ENCODE measurements around the gene ELMO1.

ELMO1 gene

DNA sequence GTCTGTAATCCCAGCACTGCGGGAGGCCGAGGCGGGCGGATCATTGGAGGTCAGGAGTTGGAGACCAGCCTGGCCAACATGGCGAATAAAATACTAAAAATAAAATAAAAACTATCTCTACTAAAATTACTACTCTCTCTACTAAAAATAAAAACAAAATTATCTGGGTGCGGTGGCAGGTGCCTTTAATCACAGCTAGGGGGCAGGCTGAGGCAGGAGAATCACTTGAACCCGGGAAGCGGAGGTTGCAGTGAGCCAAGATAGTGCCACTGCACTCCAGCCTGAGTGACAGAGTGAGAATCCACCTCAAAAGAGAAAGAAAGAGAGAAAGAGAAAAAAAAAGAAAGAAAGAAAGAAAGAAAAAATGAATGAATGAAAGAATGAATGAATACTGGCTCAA, 351.4 kb downstream of the ELMO1 start:
- Mint-ChIP-seq H3K27me3 (no peaks in the 10 kb centered on the region), H3K4me1 (ENCODE audit: low read depth) (peaks cover 26% of the 10 kb centered on the region), H3K36me3 (ENCODE audit: low read depth) (peaks cover 71% of the 10 kb centered on the region), H3K4me3 (no peak overlapping the region), H3K9me3 (no peaks in the 10 kb centered on the region), H3K27ac (no peak overlapping the region)

DNA sequence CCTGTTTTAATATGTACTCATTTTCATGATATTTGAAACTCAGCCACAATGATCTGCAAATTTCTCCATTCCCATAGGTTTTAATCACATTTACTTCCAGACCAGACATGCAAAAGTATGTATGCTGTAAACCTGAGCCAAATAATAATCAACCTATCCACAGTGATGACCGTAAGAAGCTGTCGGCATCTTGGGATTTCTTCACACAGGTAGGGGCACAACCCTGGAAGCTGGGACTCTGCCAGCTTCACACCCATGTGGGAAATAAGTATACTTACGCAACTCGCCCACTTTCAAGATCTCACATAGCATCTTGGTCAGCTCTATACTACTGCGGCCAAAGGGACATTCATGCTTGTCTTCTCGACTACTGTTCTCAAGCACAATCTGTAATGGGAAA, 352.3 kb downstream of the ELMO1 start:
- Mint-ChIP-seq H3K4me3 (no peak overlapping the region), H3K9me3 (peaks cover 4% of the 10 kb centered on the region), H3K4me1 (ENCODE audit: low read depth) (peaks cover 20% of the 10 kb centered on the region), H3K27me3 (no peaks in the 10 kb centered on the region), H3K36me3 (ENCODE audit: low read depth) (peaks cover 79% of the 10 kb centered on the region), H3K27ac (no peak overlapping the region)

DNA sequence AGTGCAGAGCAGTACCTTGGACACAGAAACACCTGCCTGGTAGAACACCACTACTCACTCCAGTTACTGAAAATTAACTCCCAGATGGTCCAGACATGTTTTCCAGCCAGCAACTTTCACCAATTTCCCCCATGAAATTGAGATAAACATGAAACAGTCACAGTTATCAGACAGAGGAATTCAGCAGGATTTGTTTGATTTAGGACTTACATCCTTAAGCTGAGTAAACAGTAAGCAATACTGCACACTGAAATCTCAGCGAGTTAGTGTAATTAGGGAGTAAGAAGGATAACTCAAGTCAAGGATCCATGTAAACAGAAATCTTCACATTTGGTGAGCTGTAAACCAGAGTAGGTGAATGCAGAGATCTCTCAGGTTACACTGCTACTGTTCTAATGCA, 353.5 kb downstream of the ELMO1 start:
- Mint-ChIP-seq H3K4me1 (ENCODE audit: low read depth) (peaks cover 10% of the 10 kb centered on the region), H3K9me3 (peaks cover 4% of the 10 kb centered on the region), H3K36me3 (ENCODE audit: low read depth) (peaks cover 85% of the 10 kb centered on the region), H3K4me3 (no peak overlapping the region), H3K27me3 (no peaks in the 10 kb centered on the region), H3K27ac (no peak overlapping the region)

DNA sequence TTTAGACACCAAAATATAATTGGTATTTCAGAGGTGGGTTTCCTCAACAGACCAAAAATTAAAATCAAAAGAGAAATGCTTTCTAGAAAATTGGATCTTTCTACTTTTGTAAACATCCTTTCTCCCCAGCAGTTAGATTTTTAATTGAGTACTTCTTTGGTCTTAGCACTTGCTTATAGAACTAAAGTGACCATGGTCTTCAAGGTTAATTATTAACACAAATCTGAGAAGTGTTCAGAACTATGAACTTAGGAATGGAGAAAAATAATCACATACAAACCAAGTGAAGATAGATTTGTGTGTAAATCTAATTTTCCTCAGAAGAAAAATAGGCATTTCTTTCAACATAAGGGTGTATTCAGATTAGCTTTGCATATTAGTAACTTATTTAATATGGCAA, 355.4 kb downstream of the ELMO1 start:
- peaks cover 4% of the 10 kb centered on the region for H3K9me3 Mint-ChIP-seq
- H3K27ac Mint-ChIP-seq: no peak overlapping the region
- H3K27me3 Mint-ChIP-seq: no peaks in the 10 kb centered on the region
- no peak overlapping the region for H3K4me3 Mint-ChIP-seq
- H3K36me3 Mint-ChIP-seq (ENCODE audit: low read depth): peaks cover 81% of the 10 kb centered on the region
- H3K4me1 Mint-ChIP-seq (ENCODE audit: low read depth): peaks cover 10% of the 10 kb centered on the region

DNA sequence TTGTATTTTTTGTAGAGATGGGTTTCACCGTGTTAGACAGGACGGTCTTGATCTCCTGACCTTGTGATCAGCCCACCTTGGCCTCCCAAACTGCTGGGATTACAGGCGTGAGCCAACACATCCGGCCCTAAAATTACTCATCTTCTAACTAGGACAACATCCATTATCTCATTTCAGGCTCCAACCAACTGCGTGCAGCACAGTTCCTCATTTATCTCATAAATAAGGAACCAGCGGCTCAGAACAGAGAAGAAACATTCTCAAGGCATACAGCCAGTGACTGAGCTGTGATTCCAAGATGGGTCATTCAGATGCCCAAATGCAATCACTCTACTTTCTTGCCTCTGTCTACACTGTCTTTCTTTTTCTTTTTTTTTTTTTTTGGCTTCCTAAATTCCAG, 356.1 kb downstream of the ELMO1 start:
- no peaks in the 10 kb centered on the region for H3K27me3 Mint-ChIP-seq
- peak overlapping the region; percentile 22 for H3K27ac Mint-ChIP-seq
- H3K9me3 Mint-ChIP-seq: peaks cover 4% of the 10 kb centered on the region
- H3K4me3 Mint-ChIP-seq: no peak overlapping the region
- peaks cover 10% of the 10 kb centered on the region for H3K4me1 Mint-ChIP-seq (ENCODE audit: low read depth)
- peaks cover 76% of the 10 kb centered on the region for H3K36me3 Mint-ChIP-seq (ENCODE audit: low read depth)

DNA sequence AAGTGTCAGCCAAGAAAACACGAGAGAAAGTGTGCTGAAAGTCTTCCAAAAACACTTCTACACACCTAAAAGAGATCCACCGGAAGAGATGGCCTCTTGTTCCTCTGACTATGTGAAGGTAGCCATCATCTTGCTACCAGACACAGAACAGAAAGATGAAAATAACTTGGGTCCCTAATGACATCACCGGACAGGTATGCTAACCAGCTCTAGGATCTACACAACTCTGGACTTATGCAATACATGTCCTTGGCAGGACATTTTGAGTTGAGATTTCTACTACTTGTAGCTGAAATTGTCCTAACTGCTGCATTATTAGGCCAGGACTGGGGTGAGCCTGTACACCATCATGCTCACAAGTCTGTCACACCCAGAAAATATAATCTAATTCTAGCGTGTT, 358.7 kb downstream of the ELMO1 start:
- no peaks in the 10 kb centered on the region for H3K27me3 Mint-ChIP-seq
- H3K4me3 Mint-ChIP-seq: no peak overlapping the region
- H3K36me3 Mint-ChIP-seq (ENCODE audit: low read depth): peaks cover 69% of the 10 kb centered on the region

DNA sequence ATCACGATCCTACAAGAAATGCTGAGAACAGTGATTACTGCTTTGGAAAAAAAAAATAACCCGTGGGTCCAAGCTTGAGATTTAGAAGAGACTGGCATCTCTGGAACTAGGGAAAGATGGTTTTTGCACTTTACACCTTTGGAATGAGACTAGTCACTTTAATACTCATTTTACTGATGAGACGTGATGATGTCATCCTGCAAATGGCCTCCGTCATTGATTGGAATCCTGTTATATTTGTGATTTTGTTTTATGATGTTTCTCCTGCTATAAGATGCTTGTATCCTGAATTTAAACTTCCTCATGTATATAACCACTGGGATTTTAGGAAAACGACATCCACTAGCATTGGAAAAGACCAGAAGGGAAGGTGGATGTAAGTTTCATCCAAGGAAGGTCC, 363.1 kb downstream of the ELMO1 start:
- Mint-ChIP-seq H3K4me3 (no peak overlapping the region), H3K27ac (no peak overlapping the region), H3K36me3 (ENCODE audit: low read depth) (peaks cover 45% of the 10 kb centered on the region), H3K4me1 (ENCODE audit: low read depth) (peaks cover 27% of the 10 kb centered on the region), H3K9me3 (no peaks in the 10 kb centered on the region), H3K27me3 (no peaks in the 10 kb centered on the region)

More for the DNA sequence above, 358.7 kb downstream of the ELMO1 start:
- H3K9me3 Mint-ChIP-seq: peaks cover 4% of the 10 kb centered on the region
- no peak overlapping the region for H3K27ac Mint-ChIP-seq
- H3K4me1 Mint-ChIP-seq (ENCODE audit: low read depth): peaks cover 20% of the 10 kb centered on the region

DNA sequence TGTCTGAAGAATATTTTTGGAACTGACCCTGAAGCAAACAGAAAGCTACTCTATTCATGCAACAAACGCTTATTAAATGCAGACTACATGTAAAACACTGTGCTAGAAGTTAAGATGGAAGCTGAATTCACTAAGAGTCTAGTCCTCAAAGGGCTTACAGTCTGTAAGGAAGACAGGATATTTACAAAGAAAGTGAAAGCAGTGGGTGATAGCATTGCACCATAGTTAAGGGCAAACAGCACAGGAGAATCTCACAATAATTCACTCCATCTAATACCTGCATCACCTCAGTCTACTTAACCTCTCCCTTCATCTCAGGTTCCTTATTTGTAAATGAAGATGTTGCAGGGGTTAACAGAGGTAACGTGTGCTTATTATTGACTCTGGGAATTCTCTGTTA, 364.4 kb downstream of the ELMO1 start:
- Mint-ChIP-seq H3K4me3 (no peak overlapping the region), H3K4me1 (ENCODE audit: low read depth) (peaks cover 31% of the 10 kb centered on the region), H3K27me3 (no peaks in the 10 kb centered on the region), H3K9me3 (no peaks in the 10 kb centered on the region), H3K36me3 (ENCODE audit: low read depth) (peaks cover 50% of the 10 kb centered on the region), H3K27ac (no peak overlapping the region)

DNA sequence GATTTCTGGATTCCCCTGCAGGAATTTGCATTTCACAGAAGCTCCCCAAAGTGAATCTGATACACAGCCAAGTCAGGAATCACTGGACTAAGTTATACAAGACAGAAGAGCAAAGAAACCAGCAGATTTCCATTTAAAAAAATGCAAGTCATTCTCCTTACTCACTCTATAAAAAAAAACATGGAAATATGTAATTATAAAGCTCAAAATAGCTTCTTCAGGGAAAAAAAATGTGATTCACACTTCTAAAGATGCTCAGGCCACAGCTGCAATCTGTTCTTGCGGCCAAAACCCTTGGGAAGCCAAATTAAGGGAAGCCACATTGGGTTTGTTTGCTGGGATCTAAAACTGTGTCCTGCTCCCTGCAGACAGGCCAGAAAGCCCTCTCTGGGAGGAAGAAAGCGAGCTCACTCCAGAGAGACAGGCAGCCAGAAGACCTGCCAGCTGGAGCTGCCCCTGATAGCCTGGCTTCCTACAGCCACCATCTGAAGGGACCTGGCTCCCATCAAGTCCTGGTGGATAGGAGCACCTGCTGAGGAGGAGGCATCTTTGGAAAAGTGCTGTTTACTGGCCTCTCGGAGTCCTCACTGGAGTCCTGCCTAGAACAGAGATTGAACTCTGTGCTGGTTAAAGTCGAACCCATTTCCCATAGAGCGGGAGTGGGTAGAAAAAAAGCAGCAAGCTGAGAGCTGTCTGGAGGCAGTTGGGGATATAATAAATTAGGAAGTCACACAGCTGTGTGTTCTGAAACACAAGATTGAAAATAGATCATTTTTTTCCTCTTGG, 365.2 kb downstream of the ELMO1 start:
- Mint-ChIP-seq H3K4me3 (no peak overlapping the region), H3K4me1 (ENCODE audit: low read depth) (peaks cover 31% of the 10 kb centered on the region), H3K27me3 (no peaks in the 10 kb centered on the region), H3K27ac (no peak overlapping the region), H3K36me3 (ENCODE audit: low read depth) (peaks cover 52% of the 10 kb centered on the region), H3K9me3 (no peaks in the 10 kb centered on the region)

DNA sequence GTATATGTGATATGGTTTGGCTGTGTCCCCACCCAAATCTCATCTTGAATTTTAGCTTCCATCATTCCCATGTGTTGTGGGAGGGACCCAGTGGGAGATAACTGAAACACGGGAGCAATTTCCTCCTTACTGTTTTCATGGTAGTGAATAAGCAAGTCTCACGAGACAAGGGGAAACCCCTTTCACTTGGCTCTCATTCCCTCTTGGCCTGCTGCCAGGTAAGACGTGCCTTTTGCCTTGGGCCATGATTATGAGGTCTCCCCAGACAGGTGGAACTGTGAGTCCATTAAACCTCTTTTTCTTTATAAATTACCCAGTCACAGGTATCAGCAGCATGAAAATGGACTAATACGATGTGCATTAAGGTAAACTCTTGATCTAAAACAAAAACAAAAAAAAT, 367.2 kb downstream of the ELMO1 start:
- Mint-ChIP-seq H3K27me3 (no peaks in the 10 kb centered on the region), H3K36me3 (ENCODE audit: low read depth) (peaks cover 51% of the 10 kb centered on the region), H3K4me1 (ENCODE audit: low read depth) (peaks cover 35% of the 10 kb centered on the region), H3K9me3 (no peaks in the 10 kb centered on the region), H3K27ac (no peak overlapping the region), H3K4me3 (no peak overlapping the region)

DNA sequence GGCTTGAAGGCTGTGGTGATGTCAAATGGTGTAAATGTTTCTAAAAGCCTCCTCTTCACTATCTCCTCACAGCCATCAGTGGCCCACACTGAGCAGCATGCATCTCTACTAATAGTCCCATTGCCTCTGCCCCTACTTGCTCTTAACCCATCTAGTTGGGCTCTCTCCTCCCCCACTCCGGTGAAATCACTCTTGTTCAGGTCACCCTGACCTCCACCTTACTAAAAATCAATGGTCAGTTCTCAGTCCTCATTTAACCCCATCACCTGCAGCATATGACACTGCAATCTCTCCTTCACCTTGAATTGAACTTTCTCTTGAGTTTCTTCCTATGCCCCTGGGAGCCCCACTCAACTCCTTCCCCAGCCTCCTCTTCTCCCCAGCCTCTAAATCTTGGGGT, 369.2 kb downstream of the ELMO1 start:
- Mint-ChIP-seq H3K27ac (no peak overlapping the region), H3K4me3 (no peak overlapping the region), H3K4me1 (ENCODE audit: low read depth) (peaks cover 39% of the 10 kb centered on the region), H3K36me3 (ENCODE audit: low read depth) (peaks cover 55% of the 10 kb centered on the region), H3K9me3 (no peaks in the 10 kb centered on the region), H3K27me3 (no peaks in the 10 kb centered on the region)

DNA sequence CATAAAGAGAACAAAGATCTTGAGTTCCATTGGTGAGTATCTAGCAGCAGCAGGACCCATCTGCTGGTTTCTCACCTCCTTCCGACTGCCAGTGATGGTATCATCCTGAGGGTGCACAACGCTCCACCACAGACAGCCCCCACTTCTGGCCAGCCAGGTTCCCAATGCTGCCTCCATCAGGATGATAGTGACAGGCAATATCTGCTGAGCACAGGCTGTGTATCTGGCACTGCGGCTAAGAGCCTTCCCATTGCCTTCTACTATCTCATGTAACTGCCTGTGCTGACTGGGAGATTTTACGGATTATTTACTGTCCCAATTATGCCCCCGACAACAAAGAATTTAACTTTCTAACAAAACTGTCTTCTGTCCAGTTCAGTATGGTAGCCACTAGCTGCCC, 372.0 kb downstream of the ELMO1 start:
- Mint-ChIP-seq H3K27me3 (no peaks in the 10 kb centered on the region), H3K36me3 (ENCODE audit: low read depth) (peaks cover 62% of the 10 kb centered on the region), H3K4me3 (no peak overlapping the region), H3K27ac (no peak overlapping the region), H3K4me1 (ENCODE audit: low read depth) (peaks cover 43% of the 10 kb centered on the region), H3K9me3 (no peaks in the 10 kb centered on the region)

DNA sequence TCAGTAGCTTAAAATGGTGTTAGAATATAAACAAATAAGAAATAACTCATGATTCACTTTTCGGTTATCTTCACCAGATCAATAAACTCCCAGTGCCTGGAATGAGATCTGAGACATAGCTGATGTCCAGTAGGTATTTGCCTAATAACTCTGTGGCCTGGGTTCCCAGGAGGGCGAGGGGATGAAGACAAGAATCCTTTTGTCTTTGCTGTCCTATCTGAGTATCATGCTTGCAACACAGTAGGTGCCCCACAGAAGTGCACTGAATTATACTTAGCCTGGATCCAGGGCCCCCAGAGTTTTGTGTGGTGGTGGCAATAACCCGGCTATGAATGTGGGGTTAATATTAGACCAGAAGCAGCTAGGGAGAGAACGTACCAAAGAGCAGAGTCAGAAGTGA, 374.3 kb downstream of the ELMO1 start:
- no peak overlapping the region for H3K4me3 Mint-ChIP-seq
- H3K4me1 Mint-ChIP-seq (ENCODE audit: low read depth): peaks cover 55% of the 10 kb centered on the region
- no peaks in the 10 kb centered on the region for H3K27me3 Mint-ChIP-seq
- H3K9me3 Mint-ChIP-seq: no peaks in the 10 kb centered on the region
- H3K27ac Mint-ChIP-seq: no peak overlapping the region
- peaks cover 68% of the 10 kb centered on the region for H3K36me3 Mint-ChIP-seq (ENCODE audit: low read depth)

DNA sequence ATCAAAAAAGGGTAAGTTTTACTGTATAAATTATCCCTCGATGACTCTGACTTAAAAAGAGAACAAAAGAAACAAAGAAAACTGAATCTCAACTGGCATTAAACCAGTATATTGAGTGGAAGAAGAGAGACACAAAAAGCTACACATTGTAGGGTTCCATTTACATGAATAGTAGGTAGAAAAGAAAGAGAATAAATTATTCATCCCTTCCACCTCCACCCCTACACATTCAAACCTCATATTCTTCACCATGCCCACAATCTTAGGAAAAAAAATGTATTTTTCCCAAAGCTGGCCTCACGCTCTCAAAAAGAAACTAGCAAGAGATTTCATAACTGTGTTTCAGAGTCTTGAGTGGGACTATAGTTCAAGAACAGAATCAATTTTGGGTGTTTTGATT, 377.5 kb downstream of the ELMO1 start:
- Mint-ChIP-seq H3K4me3 (peak overlapping the region; percentile 63), H3K9me3 (peaks cover 4% of the 10 kb centered on the region), H3K36me3 (ENCODE audit: low read depth) (peaks cover 65% of the 10 kb centered on the region), H3K4me1 (ENCODE audit: low read depth) (peaks cover 74% of the 10 kb centered on the region), H3K27me3 (no peaks in the 10 kb centered on the region), H3K27ac (peak overlapping the region; percentile 93)

DNA sequence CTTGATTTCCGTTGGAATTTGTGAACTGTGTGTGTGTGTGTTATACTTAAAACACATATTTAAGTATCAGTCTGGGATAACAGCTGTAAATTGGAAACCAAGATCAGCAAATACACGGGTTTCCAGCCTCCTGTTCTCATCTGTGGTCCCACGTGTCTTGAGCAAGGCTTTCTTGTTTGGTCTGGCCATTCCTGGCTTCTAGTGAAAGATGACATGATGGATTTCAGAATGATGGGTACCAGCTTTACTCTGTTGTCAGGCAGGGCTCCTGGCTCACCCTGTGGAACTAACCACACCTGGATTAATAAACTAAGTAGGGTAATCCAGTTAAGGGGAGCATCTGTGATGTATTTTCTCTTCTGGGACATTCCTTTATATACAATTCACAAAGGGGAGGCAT, 378.2 kb downstream of the ELMO1 start:
- Mint-ChIP-seq H3K9me3 (peaks cover 4% of the 10 kb centered on the region), H3K36me3 (ENCODE audit: low read depth) (peaks cover 60% of the 10 kb centered on the region), H3K27me3 (no peaks in the 10 kb centered on the region), H3K4me3 (peak overlapping the region; percentile 23), H3K27ac (peak overlapping the region; percentile 93), H3K4me1 (ENCODE audit: low read depth) (peaks cover 74% of the 10 kb centered on the region)

DNA sequence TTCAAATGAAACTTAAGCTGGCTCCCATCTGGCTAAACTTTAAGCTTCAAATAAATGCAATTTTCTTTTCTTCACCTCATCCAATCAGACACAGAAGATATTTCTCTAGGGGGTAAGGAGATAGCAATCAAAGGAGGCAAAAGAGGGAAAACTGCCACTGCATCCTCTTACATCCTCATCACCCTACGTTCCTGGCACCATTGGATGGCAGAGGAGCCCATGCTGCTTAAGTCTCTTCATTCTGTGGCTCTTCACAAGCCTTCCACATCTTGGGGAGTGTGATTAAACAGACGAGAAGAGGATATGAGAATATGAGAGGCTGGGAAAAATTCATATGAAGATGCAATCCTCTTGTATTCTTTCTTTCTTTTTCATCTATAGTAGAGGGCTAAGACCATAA, 378.6 kb downstream of the ELMO1 start:
- Mint-ChIP-seq H3K27ac (peak overlapping the region; percentile 93), H3K36me3 (ENCODE audit: low read depth) (peaks cover 64% of the 10 kb centered on the region), H3K4me3 (peak overlapping the region; percentile 15), H3K27me3 (no peaks in the 10 kb centered on the region), H3K4me1 (ENCODE audit: low read depth) (peaks cover 77% of the 10 kb centered on the region), H3K9me3 (peaks cover 4% of the 10 kb centered on the region)

Data from stimulated activated naive CD8-positive, alpha-beta T cell treated with anti-CD3 and anti-CD28 coated beads, Interleukin-15, Interleukin-2, amounts not matched to agents 100 ng/mL and 50 ng/mL, for 24 hours (primary cell).